SK-N-SH (cell line): ENCODE data around the gene NT5DC3.

Source experiments
- CHD2 ChIP-seq: fragments of 150-350 bp; IDR thresholded peaks from 2 replicates; pipeline ENCODE4 v1.6.1; 2018; ENCODE audit warnings: low read length; ENCODE audit not compliant: partially characterized antibody
- CTCF ChIP-seq: fragments of 200-600 bp; sonication (generic); IDR thresholded peaks from 2 replicates; pipeline ENCODE4 v1.6.1; 2017; ENCODE audit warnings: antibody characterized with exemption, mild to moderate bottlenecking, moderate library complexity
- EZH2phosphoT487 ChIP-seq: fragments of 200-600 bp; sonication (generic); IDR thresholded peaks from 2 replicates; pipeline ENCODE4 v1.6.1; 2017; ENCODE audit warnings: low read depth, mixed run types, mild to moderate bottlenecking, antibody characterized with exemption, moderate library complexity, borderline replicate concordance
- FOSL2 ChIP-seq: IDR thresholded peaks from 2 replicates; pipeline ENCODE4 v1.4.0; 2012; ENCODE audit warnings: low read depth, mild to moderate bottlenecking, moderate library complexity, borderline replicate concordance
- FOXM1 ChIP-seq: IDR thresholded peaks from 2 replicates; pipeline ENCODE4 v1.4.0; 2012; ENCODE audit warnings: low read depth, mild to moderate bottlenecking
- IRF3 ChIP-seq: fragments of 150-350 bp; IDR thresholded peaks from 2 replicates; pipeline ENCODE4 v1.6.1; 2016; ENCODE audit warnings: mild to moderate bottlenecking, low read depth, low read length
- MXI1 ChIP-seq: IDR thresholded peaks from 2 replicates; pipeline ENCODE4 v1.6.1; 2012; ENCODE audit warnings: mild to moderate bottlenecking, low read depth, low read length, improper control_type of control experiment
- RAD21 ChIP-seq: IDR thresholded peaks from 2 replicates; pipeline ENCODE4 v1.6.1; 2012; ENCODE audit warnings: mild to moderate bottlenecking, low read length
- RCOR1 ChIP-seq: fragments of 150-350 bp; IDR thresholded peaks from 2 replicates; pipeline ENCODE4 v1.6.1; 2017; ENCODE audit warnings: antibody characterized with exemption, low read length
- REST ChIP-seq: IDR thresholded peaks from 2 replicates; pipeline ENCODE4 v1.6.1; 2012; ENCODE audit warnings: mild to moderate bottlenecking, low read depth, low read length, moderate library complexity
- SMC3 ChIP-seq: IDR thresholded peaks from 2 replicates; pipeline ENCODE4 v1.6.1; 2012; ENCODE audit warnings: low read depth, low read length, improper control_type of control experiment

GRCh38 chr12:103745962-103746361 lies 95.1 kb downstream of the NT5DC3 start:
- TF ChIP-seq CHD2 (no peak), CTCF (no peak), EZH2phosphoT487 (no peak), FOXM1 (no peak), RAD21 (peak; percentile 10; the same call in 1 of the 2 replicates), MXI1 (no peak), RCOR1 (no peak), IRF3 (no peak), REST (no peak), FOSL2 (no peak), SMC3 (no peak)
